Measurements from ENCODE around the gene ALPL.

Gene ALPL

DNA sequence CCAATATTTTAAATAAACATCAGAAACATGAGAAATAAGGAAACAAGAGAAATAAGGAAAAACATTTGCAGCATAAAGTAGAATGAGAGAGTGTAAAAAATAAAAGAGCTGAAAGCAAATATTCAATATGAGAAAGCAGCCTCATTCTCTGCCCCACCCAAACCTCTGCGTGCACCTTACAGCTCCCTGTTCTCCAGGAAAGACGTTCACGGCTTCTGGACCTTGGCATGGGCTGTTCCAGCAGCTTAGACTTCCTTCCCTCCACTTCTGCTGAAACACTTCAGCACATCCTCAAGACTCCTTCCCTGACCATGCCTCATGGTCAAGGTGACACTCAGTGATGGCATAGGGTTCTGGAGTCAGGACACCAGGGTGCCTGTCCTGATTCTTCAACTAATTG is 23.3 kb downstream of the ALPL start:
- DNase-seq, result no peak

DNA sequence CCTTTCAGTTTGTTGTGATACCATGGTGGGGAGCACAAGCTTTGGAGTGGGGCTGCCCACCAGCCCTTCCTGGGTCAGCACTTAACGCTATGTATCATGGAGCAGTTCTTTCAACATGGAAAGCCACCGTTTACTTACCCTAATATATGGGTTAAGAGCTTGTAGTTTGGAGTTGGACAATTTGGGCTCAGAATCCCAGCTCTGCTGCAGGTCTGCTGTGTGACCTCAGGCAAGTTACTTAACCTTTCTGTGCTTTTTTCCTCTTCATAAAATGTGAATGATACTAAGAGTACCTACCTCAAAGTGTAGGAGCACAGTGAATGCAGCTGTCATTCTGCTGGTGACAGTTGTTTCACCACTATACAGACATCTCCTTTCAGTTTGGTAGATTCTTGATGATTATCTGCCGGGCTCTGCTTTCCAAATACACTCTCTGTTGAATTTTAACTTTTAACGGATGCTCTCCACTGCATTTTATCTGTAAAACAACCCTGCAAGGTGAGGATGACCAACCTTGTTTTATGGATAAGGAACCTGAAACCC is 23.8 kb downstream of the ALPL start:
- DNase-seq, result no peak

DNA sequence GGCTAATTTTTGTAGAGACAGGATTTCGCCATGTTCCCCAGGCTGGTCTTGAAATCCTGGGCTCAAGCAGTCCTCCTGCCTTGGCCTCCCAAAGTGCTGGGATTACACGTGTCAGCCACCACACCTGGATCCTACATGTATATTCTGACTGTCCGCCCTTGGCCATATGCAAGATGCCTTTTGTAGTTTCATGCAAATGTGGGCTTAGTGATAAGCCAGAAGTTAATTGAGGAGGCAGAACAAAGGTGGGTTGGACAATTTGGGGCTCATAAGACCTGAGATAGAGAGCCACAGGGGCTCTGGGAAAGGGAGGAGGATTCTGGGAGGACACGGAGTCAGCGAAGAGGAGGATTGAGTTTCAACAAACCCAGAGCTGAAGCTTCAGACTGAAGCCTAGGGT is 24.9 kb downstream of the ALPL start:
- no peak for DNase-seq

DNA sequence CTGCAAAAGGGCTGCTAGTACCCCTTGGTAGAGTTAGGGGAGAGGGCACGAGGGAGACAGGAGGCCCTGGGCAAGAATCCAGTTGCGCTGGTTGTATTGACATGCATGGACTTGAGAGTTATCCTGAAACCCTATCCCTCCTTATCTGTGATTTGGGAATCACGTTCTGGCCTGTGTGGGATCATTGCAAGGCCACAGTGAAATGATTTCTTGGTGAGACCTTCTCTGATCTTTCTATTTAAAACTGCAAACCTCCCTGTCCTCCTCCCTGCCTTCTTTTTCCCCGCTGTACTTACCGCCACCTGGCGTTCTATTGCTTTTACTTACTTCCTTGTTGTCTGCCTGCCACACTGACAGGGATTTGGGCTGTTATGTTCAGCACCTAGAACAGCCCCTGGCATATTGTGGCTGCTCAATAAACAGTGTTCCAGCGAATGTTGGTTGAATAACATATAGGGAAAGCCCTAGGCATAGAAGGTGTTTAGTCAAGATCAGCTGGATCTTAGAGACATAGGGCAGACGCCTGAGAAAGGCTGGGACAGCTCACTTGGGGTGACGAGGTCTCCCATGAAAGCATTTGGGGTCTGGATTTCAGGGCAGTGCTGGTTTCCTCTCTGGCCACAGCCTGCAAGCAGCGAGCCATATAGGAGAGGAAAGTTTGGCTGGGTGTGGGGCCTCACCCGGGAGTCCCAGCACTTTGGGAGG is 25.6 kb downstream of the ALPL start:
- DNase-seq, result no peak

DNA sequence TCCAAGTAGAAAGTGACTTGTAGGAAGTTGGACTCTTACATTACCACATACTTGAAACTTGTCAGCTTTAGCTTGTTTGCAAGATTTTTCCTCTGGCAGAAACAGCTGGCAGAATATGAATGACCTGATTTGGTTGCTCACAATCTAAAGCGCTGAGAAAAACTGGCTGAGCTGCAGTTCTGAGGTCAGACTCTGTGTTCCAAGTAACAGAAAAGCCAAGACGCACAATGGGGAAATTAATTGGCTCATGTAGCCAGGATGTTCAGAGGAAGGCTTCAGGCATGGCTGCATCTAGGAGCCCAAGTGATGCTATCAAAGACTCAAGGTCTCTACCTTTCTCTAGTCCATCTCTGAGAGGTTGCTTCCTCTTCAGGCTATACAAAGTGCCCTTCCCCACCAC is 27.0 kb downstream of the ALPL start:
- no peak for DNase-seq

DNA sequence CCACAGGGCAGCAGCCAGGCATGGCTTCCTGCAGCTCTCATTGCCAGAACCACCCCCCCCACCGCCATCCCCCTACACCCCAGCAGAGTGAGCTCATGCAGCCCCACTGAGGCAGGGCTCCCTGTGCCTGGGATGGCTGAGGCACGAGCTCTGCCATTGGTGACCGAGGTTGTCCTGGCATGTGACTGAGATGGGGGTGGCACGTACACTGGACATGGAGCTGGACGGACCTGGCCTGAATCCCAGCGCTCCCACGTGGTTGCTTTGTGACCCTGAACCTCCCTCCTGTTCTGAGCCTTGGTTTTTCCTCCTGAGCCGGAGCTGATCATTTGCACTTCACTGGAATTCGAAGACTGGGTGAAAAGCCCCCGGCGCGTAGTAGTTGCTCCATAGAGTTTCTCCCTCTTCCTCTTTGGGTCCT is 28.3 kb downstream of the ALPL start:
- DNase-seq, result no peak

DNA sequence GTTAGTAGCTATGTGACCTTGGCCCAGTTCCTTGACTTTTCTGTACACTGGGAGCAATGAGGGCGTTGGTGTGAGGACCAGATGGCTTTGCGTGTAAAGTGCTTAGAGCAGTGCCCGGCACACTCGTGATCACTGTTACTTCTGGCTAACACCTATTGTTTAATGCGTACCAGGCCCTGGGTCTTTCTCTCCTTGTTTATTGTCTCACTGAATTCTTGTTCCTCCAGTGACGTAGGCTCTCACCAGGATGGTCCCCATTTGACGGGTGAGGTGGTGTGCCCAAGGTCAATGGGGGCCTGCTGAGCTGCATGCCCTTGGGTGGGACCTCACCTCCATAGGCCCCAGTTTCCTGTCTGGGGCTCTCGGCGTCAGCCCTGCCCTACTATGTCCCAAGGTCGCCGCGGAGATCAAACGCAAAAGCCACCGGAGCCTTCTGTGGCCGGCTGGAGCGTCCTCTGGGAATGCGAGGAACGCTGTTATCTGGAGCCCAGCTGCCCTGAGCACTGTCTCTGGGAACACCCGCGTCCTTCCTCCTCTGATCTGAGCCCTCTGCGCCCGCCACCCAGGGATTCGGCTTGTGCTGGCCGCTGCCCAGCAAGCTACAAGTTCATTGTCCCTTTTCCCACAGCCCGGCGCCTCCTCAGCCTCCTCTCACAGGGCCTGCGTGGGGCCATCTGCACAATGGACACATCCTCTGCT is 28.9 kb downstream of the ALPL start:
- no peak for DNase-seq

DNA sequence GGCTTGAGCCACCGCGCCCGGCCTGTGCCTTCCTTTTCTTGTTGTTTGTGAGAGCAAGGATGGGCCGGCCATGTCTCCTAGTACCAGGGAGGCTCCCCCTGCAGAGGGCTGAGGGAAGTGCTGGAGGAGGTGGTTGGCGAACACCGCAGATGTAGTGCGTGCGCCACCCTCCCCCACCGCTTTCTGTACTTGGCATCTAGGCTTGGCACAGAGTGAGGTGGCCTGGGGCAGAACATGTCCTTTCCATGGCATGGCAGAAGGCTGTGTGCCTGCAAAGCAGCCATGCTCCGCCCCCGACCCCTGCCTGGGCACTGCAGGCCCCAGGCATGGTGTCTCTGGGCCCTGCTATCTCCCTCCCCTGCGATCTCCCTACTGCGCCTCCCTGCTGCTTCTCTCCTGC is 30.7 kb downstream of the ALPL start:
- no peak for DNase-seq

DNA sequence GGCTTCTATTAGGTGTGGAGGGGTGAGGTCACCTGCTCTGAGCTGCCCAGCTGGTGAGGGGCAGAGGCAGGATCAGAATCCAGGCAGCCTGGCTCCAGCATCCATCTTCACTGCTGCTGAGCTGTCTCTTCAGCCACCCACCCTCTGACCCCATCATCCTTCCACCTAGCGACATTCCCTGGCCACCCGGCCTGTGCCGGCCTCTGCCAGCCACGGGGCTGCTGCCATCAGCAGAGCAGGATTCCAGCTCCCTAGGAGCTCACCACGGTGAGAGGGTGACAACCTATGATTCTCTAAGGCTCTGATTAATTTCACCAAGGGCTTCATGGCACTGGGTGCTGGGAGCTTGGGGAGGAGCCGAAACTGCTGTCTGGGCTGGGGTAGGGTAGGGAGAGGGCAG is 32.1 kb downstream of the ALPL start:
- DNase-seq, result no peak

DNA sequence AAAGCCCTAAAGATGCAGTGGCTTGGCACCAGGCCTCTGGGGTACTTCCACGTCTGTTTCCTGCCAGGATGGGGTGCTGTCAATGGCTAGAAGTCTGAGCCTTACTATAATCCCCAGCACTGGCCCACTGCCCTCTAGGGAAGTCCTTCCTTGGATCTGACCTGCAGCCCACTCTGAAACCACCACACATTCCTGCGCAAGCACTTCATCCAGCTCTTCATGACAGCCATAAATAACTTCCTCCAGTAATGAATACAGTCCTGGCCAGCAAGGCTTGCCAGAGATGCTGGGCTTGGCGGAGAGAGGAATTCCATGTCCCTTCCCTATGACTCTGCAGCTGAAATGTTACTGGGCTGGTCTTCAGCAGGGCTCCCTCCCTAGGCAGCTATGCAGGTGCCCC is 32.6 kb downstream of the ALPL start:
- no peak for DNase-seq

DNA sequence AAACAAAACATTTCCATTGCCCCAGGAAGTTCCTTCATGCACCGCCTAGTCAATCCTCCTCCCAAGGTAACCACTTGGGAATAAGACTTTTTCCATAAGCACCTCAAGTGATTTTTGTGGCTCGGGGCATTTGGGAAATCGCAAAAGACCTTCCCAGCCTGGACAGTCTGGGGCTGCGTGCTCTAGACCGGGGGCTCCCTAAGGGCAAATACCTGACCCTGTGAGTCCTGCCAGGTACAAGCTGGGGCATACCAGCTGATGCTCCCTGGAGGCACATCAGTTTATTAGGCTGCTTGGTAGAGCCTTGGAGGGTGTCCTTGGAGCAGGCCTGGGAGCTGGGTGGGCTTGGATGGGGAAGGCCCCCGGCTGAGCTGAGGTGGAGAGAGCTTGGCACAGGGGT is 34.4 kb downstream of the ALPL start:
- no peak for DNase-seq

DNA sequence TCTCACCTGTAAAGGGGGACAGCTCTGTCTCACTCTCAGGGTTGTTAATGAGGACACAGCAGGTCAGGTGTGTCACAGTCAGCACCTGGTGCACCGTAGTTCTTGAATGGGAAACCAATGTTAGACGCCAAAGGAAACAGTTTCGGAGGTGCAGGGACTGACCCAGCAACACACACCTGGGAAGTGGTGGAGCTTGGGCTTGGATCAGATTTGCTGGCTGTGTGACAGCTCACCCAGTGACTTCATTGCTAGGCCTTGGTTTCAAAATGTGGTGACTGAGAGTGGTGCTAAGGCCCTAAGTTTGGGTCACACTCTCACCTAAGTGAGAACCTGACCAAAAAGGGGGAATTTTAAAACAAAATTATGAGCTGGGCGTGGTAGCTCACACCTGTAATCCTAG is 34.9 kb downstream of the ALPL start:
- DNase-seq, result no peak

DNA sequence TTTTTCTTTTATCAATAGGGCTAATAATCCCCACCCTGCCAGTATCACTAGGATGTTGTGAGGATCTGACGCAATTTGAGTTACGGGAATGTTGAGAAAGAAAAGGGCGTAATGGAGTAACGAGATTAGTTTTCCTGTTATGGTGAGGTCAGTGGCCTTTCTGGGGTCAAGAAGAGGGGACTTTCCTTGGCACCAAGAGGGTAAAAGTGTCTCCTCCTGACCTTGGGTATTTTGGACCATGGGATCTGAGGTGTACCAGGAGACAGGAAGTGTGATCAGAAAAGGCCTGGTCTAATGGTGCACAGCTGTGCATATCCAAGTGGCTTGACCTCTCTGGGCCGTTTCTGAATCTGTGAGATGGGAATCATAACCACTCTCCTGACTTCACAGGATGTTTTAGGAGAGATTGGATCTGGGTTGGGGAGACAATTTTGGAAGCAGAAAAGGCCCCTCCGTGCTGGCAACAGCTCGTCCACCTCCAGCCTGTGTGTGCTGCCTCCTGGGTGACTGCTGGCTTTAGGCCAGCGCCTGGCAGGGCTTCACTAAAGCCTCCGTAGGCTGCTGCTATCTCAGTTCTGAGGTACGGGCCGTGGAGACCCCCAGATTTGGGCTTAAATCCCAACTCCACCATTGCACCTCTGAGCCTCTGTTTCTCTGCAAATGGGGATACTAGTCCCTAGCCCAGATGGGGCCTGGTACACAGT is 37.1 kb downstream of the ALPL start:
- DNase-seq, result no peak

DNA sequence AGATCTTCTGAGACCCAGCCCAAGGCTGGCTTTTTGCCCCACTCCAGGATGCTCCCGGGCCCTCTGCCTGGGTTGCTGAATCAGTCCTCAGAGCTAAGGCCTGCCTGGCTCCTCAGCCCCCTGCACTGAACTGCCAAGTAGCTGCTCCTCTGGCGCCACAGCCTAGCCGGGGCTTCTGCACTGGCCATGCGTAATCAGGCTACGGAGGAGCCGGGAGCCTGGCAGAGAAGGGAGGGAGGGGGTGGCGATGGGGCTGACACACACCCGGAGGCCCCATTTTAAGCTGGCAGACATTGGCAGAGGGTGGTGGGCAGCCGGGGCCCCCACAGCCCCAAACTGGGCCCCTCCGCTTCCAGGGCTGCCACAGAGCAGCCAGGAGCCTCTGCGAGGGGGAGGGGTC is 38.7 kb downstream of the ALPL start:
- DNase-seq, result no peak

DNA sequence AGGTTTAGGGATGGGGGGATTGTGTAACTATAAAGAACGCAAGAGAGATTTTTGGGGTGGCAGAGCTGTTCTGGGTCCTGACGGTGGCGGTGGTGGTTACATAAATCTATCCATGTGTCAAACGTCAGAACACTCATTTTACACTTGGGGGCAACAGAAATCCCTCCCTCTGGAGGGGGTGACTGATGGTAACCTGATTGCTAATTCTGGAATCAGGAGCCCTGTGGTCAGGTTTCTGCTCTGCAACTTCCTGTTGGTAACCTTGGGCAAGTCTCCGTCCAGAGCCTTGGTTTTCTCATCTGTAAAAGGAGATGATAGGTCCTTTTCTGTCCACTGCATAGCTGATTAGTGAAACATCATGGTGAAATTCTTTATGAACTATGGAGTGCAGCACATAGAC is 40.9 kb downstream of the ALPL start:
- no peak for DNase-seq

DNA sequence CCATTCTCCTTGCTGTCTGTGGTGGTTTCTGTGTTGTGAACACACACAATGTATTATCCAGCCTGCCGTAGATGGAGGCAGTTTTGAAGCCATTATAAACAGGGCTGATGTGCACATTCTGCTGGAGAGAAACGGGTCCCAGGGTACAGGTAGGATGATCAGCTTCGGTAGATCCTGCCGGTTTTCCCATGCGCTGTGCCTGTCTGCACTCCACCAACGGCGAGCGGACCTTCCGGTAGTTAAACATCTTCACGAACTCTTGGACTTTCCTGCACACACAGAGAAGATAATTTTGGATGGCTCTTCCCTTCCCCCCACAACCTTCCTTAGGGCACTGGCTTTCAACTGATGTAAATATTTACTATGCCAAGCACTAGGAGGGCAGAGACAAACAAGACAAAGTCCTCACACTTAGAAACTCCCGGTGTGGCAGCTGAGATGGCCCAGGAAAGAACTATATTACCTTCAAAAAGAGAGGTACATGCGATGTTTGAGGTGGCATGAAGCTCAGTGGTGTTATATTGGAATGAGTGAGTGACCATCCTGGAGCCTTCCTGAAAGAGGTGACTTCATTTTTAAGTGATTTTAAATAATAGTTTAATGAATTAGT is 41.7 kb downstream of the ALPL start:
- DNase-seq, result no peak

DNA sequence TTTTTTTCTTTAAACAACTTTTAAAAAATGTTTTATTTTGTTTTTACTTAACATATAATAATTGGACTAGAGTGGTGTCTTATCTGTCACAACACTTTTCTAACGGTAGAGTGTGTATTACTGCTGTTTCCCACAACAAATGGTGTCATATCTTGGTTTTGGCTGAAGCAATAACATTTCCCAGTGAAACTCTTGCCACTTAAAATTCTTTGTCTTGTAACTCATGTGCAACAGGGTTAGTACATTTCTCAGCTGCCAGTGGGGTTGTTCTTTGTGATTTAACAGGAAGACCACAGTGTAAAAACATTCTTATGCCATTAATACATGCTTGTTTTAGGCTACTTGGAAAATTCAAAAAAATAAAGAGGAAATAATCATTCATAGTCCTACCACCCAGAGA is 43.5 kb downstream of the ALPL start:
- no peak for DNase-seq

DNA sequence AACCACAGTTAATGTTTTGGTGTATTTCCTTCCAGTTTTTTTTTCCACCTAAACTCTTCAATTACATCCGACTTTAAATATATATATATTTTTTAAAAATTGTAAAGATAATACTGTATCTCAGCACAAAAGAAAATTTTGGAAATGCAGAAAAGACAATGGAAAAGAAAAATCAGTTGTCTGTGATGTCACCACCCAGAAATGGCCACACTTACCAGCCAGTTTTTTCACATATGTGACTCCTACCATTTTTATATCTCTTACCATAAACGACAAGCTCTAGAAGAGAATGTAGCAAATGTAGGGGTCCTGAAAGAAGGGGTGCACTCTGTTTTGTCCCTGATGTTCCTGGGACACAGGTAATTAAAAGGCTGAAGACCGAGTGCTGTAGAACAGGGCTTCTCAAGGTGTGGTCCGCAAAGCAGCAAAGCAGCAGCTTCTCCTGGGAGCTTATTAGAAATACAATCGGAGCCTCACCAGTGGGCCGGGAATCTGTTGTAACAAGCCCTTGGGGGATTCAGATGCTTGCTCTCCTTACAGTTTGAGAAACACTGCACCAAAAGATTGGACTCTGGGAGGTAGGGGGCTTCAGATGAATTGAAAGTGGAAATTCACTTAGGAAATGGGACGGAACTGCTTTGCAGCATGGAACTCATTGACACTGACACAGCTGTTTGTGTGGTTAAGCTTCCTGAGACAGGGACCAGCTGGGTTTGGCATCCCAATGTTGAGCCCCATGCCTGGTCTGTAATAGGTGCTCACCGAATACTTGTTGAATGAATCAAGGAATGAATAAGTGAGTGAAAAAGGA is 44.1 kb downstream of the ALPL start:
- no peak for DNase-seq

DNA sequence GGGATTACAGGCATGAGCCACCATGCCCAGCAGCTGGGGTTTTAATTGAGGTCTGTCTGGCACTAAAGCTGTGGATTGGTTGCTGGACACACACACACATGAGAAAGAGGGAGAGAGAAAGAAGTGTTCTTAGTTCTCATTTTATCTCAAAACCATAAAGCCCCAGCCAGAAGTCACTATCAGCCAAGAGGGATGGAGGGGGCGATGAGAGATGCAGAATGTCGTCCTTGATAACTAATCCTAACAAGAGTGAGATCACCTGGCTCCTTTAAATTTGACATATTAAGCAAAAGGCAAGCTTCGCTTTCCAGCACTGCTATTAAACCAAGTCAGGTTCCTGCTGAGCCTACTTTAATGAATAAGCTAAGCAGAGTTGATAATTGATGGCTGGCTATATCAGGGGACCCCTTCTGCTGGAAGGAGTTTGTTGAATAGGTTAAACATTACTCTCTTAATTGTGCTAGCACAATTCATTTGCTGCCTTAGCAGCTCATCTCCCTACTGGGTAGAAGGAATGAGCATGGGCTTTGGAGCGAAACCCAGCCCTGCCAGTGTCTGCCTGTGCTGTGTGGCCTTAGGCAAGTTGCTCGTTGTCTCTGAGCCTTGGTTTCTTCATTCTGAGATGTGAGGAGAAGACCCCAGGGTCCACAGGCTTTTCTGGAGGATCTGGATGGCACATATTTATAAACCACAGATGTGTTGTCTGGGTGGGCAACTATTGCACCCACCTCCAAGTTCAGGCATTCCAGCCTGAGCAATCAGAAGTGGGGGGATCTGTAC is 50.8 kb downstream of the ALPL start:
- no peak for DNase-seq

DNA sequence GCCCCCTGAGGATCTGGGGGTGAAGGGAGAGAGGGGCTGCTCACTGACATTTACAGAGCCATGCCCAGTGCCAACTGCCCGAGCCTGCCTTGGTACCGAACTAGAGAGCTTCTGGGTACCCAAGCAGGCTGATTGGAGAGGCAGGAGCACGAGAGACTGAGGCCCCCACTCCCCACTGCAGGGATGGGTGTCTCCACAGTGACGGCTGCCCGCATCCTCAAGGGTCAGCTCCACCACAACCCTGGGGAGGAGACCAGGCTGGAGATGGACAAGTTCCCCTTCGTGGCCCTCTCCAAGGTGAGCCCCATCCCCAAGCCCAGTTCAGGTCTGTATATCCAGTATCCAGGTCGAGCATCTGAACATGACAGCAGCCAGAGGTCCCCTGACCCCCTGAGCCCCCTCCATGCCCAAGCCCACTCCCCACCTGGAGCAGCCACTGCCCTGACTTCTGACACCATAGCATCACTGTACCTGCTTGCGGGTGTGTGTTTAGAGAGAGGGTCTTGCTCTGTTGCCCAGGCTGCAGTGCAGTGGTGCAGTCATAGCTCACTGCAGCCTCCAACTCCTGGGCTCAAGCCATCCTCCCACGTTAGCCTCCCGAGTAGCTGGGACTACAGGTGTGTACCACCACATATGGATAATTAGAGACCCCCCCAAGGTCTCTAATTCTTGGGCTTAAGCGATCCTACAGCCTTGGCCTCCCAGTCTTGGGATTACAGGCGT is 51.9 kb downstream of the ALPL start:
- DNase-seq, result no peak

DNA sequence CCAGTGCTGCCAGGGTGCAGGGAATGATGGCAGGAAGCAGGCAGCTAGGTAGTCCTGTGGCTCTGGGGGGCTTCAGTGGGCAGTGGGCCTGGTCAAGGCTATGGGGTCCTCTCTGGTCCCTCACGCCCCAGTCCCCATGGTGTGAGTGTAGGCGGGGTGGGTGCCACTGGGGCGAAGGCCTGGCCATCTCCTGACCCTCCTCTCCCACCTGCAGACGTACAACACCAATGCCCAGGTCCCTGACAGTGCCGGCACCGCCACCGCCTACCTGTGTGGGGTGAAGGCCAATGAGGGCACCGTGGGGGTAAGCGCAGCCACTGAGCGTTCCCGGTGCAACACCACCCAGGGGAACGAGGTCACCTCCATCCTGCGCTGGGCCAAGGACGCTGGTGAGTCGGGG is 53.7 kb downstream of the ALPL start:
- no peak for DNase-seq

Measured in activated CD4-positive, alpha-beta T cell treated with anti-CD3 and anti-CD28 coated beads for 4 hours (primary cell).